Lower leg skin (tissue), 3 donors: ENCODE measurements around the gene LYVE1.

ENCODE experiments used
- POLR2A ChIP-seq, 2 donors: fragments of 450-650 bp; IDR thresholded peaks; one replicate each; pipeline ENCODE4 v1.6.1; 2016 to 2017; ENCODE audit warnings: antibody characterized with exemption in 2 of 2, mild to moderate bottlenecking in 1 of 2, moderate library complexity in 1 of 2
- TF ChIP-seq, protein P1 (sequence below), 3 donors: fragments of 450-650 bp; IDR thresholded peaks; one replicate each; pipeline ENCODE4 v1.5.1; 2016; ENCODE audit warnings: antibody characterized with exemption in 3 of 3, mild to moderate bottlenecking in 3 of 3, moderate library complexity in 2 of 3

GRCh38 chr11:10564030-10564429 lies 4.4 kb downstream of the LYVE1 start:
- TF ChIP-seq, protein P1, sequence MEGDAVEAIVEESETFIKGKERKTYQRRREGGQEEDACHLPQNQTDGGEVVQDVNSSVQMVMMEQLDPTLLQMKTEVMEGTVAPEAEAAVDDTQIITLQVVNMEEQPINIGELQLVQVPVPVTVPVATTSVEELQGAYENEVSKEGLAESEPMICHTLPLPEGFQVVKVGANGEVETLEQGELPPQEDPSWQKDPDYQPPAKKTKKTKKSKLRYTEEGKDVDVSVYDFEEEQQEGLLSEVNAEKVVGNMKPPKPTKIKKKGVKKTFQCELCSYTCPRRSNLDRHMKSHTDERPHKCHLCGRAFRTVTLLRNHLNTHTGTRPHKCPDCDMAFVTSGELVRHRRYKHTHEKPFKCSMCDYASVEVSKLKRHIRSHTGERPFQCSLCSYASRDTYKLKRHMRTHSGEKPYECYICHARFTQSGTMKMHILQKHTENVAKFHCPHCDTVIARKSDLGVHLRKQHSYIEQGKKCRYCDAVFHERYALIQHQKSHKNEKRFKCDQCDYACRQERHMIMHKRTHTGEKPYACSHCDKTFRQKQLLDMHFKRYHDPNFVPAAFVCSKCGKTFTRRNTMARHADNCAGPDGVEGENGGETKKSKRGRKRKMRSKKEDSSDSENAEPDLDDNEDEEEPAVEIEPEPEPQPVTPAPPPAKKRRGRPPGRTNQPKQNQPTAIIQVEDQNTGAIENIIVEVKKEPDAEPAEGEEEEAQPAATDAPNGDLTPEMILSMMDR (IDR thresholded peaks at IDR 0.05): no peak
- TF ChIP-seq POLR2A (IDR thresholded peaks at IDR 0.05): no peak
